ENCODE measurements around the gene GRB2. TPM values are rescaled to one million over a fixed set of nuclear protein-coding genes. Genes with fewer than 3 reads are reported as not detected.
"Not testable (repeated sequence)": the region's sequence is repeated elsewhere in the genome, so short reads cannot be mapped to it uniquely, and the experiment has no call there.

GRB2 gene
- total and polyA plus RNA-seq, 2 experiments from 2014 or later: 82.7 to 101 TPM

DNA sequence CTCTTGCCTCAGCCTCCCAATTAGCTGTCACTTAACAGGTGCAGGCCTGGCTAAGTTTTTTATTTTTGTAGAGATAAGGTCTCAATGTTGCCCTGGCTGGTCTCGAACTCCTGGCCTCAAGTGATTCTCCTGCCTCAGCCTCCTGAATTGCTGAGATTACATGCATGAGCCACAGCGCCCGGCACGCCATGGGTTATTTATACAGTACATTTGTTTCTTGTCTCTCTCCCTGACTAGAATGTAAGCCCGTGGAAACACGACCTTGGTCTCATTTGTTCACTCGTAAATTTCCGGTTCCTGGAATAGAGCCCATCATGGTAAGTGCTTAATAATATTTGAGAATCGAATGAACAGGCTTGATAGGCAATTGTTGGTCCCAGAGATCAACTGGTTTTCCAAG is 118.3 kb downstream of the GRB2 start:
- Histone ChIP-seq H3K9me3 (ENCODE audit: low read depth) (no peaks in the 10 kb centered on the region), H3K4me3 (no peak overlapping the region), H3K27ac (no peak overlapping the region), H3K4me1 (ENCODE audit: insufficient read depth) (no peaks in the 10 kb centered on the region), H3K27me3 (no peaks in the 10 kb centered on the region), H3K36me3 (replicated peaks; ENCODE audit: insufficient read depth, low read depth) (no peaks in the 10 kb centered on the region), H4K20me1 (ENCODE audit: insufficient read depth, poor library complexity, severe bottlenecking) (no peaks in the 10 kb centered on the region), H3K4me2 (no peak overlapping the region), H3K79me2 (peaks cover 2% of the 10 kb centered on the region), H3K9me2 (replicated peaks; ENCODE audit: insufficient read depth) (no peaks in the 10 kb centered on the region), H2AFZ (no peak overlapping the region)
- TF ChIP-seq CTCF (IDR thresholded peaks at IDR 0.05; ENCODE audit: poor library complexity) (no peak), EZH2 (IDR thresholded peaks at IDR 0.05; ENCODE audit: borderline replicate concordance) (no peak), EZH2phosphoT487 (IDR thresholded peaks at IDR 0.05; ENCODE audit: low read depth, severe bottlenecking, unreplicated experiment) (no peak)
- 90% methylated on average over 9 of the region's 9 CpGs for WGBS (ENCODE audit: low lambda C conversion rate, missing lambda C conversion rate)
- no peak for DNase-seq (ENCODE audit: low spot score)

DNA sequence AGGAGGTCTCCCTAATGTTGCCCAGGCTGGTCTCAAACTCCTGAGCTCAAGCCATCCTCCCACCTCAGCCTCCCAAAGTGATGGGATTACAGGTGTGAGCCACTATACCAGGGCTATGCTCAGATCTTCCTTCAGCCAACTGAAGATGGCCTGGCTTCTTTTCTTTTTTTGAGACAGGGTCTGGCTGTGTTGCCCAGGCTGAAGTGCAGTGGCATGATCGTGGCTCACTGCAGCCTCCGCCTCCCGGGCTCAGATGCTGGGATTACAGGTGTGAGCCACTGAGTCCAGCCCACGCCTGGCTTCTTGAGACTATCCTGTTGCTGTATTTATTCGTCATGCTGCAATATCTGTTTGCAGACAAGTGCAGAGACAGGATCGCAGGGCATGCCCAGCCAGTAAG is 120.4 kb downstream of the GRB2 start:
- H3K4me1 ChIP-seq (ENCODE audit: insufficient read depth): no peaks in the 10 kb centered on the region
- 98% methylated on average over 6 of the region's 6 CpGs for WGBS (ENCODE audit: low lambda C conversion rate, missing lambda C conversion rate)
- H3K79me2 ChIP-seq: peaks cover 2% of the 10 kb centered on the region
- no peak overlapping the region for H2AFZ ChIP-seq
- H3K9me2 ChIP-seq (replicated peaks; ENCODE audit: insufficient read depth): no peaks in the 10 kb centered on the region
- H3K4me2 ChIP-seq: no peak overlapping the region
- no peak overlapping the region for H3K4me3 ChIP-seq
- TF ChIP-seq EZH2 (IDR thresholded peaks at IDR 0.05; ENCODE audit: borderline replicate concordance): no peak
- no peak for TF ChIP-seq EZH2phosphoT487 (IDR thresholded peaks at IDR 0.05; ENCODE audit: low read depth, severe bottlenecking, unreplicated experiment)
- TF ChIP-seq CTCF (IDR thresholded peaks at IDR 0.05; ENCODE audit: poor library complexity): no peak
- H4K20me1 ChIP-seq (ENCODE audit: insufficient read depth, poor library complexity, severe bottlenecking): no peaks in the 10 kb centered on the region
- no peaks in the 10 kb centered on the region for H3K27me3 ChIP-seq
- no peaks in the 10 kb centered on the region for H3K9me3 ChIP-seq (ENCODE audit: low read depth)
- no peak overlapping the region for H3K27ac ChIP-seq
- no peaks in the 10 kb centered on the region for H3K36me3 ChIP-seq (replicated peaks; ENCODE audit: insufficient read depth, low read depth)
- no peak for DNase-seq (ENCODE audit: low spot score)

GRCh38 chr17:75280189-75280588 is 125.3 kb downstream of the GRB2 start:
- H3K36me3 ChIP-seq (replicated peaks; ENCODE audit: insufficient read depth, low read depth); H3K27ac ChIP-seq; H3K4me3 ChIP-seq; H3K9me3 ChIP-seq (ENCODE audit: low read depth); H4K20me1 ChIP-seq (ENCODE audit: insufficient read depth, poor library complexity, severe bottlenecking); H3K9me2 ChIP-seq (replicated peaks; ENCODE audit: insufficient read depth); DNase-seq (ENCODE audit: low spot score); H3K27me3 ChIP-seq; H3K79me2 ChIP-seq; H3K4me1 ChIP-seq (ENCODE audit: insufficient read depth); H3K4me2 ChIP-seq; H2AFZ ChIP-seq: not testable (repeated sequence)
- 96% methylated on average over 4 of the region's 4 CpGs for WGBS (ENCODE audit: low lambda C conversion rate, missing lambda C conversion rate)

- Histone ChIP-seq H3K4me2 (no peak overlapping the region), H3K4me3 (no peak overlapping the region), H3K9me2 (replicated peaks; ENCODE audit: insufficient read depth) (no peaks in the 10 kb centered on the region), H3K4me1 (ENCODE audit: insufficient read depth) (no peaks in the 10 kb centered on the region), H3K9me3 (ENCODE audit: low read depth) (no peaks in the 10 kb centered on the region), H3K27ac (no peak overlapping the region), H2AFZ (no peak overlapping the region), H3K36me3 (replicated peaks; ENCODE audit: insufficient read depth, low read depth) (no peaks in the 10 kb centered on the region), H4K20me1 (ENCODE audit: insufficient read depth, poor library complexity, severe bottlenecking) (no peaks in the 10 kb centered on the region), H3K79me2 (no peaks in the 10 kb centered on the region), H3K27me3 (no peaks in the 10 kb centered on the region)
- no peak for DNase-seq (ENCODE audit: low spot score)
- TF ChIP-seq EZH2phosphoT487 (IDR thresholded peaks at IDR 0.05; ENCODE audit: low read depth, severe bottlenecking, unreplicated experiment) (no peak), CTCF (IDR thresholded peaks at IDR 0.05; ENCODE audit: poor library complexity) (no peak), EZH2 (IDR thresholded peaks at IDR 0.05; ENCODE audit: borderline replicate concordance) (no peak)
- WGBS (ENCODE audit: low lambda C conversion rate, missing lambda C conversion rate): 88% methylated on average over 6 of the region's 6 CpGs
These were observed 127.8 kb downstream of the GRB2 start for GRCh38 chr17:75277664-75278071.
